H1 (cell line): ENCODE results near the gene RAB33A. TPM values are rescaled to one million over a fixed set of nuclear protein-coding genes. Genes with fewer than 3 reads are reported as not detected.

ENCODE experiments used
- CTCF ChIA-PET: fragments of 300-600 bp; sonication (Branson Sonifier 250); formaldehyde crosslinking; loops from one replicate; lab custom pipeline; 2021; ENCODE audit not compliant: partially characterized antibody; lab: Charles Lee
- POLR2A ChIA-PET: fragments of 300-600 bp; sonication (Branson Sonifier 250); formaldehyde crosslinking; loops from one replicate; lab custom pipeline; 2021; ENCODE audit warnings: inconsistent platforms; ENCODE audit not compliant: partially characterized antibody; lab: Charles Lee
- DNase-seq, 2 experiments: peaks; one replicate each; pipeline versions ENCODE4 v3.0.0 to v3.0.0-alpha.2; 2010 to 2022; ENCODE audit warnings: low spot score in 2 of 2, low read depth in 1 of 2, mixed read lengths in 1 of 2
- FAIRE-seq: peaks from 2 replicates; lab custom pipeline; 2011; peaks lifted over from hg19 to GRCh38; lab: Jason Lieb, UNC
- H2AFZ ChIP-seq: 2 replicates; pipeline ENCODE4 v1.8.1; 2012; ENCODE audit warnings: low read length, inconsistent platforms
- H2AK5ac ChIP-seq: 2 replicates; pipeline ENCODE4 v1.6.1; 2013; ENCODE audit warnings: low read depth, low read length
- H2BK120ac ChIP-seq: replicated peaks from 2 replicates; pipeline ENCODE3; 2013; ENCODE audit warnings: low read depth, low read length, inconsistent platforms
- H2BK12ac ChIP-seq: 2 replicates; pipeline ENCODE4 v1.6.1; 2013; ENCODE audit warnings: low read depth, low read length
- H2BK15ac ChIP-seq: 2 replicates; pipeline ENCODE4 v1.6.1; 2013; ENCODE audit warnings: low read length
- H2BK20ac ChIP-seq: 2 replicates; pipeline ENCODE4 v1.6.1; 2013; ENCODE audit warnings: low read length
- H2BK5ac ChIP-seq: 2 replicates; pipeline ENCODE4 v1.6.1; 2013; ENCODE audit warnings: low read depth, low read length
- H3K14ac ChIP-seq: 2 replicates; pipeline ENCODE4 v1.6.1; 2013; ENCODE audit warnings: inconsistent platforms; ENCODE audit not compliant: insufficient read length
- H3K18ac ChIP-seq: 2 replicates; pipeline ENCODE4 v1.6.1; 2013; ENCODE audit warnings: low read length; ENCODE audit errors: extremely low read depth
- H3K23ac ChIP-seq: 2 replicates; pipeline ENCODE4 v1.6.1; 2013; ENCODE audit warnings: inconsistent platforms; ENCODE audit not compliant: insufficient read length
- H3K23me2 ChIP-seq: 2 replicates; pipeline ENCODE4 v1.6.1; 2013; ENCODE audit warnings: low read depth, low read length
- H3K27ac ChIP-seq: 2 replicates; pipeline ENCODE4 v1.6.1; 2011; ENCODE audit warnings: low read depth, low read length, inconsistent platforms
- H3K27me3 ChIP-seq, 4 experiments: replicated peaks in 1 of 4; 1 replicate in 1 of 4; 2 replicates in 3 of 4; pipeline versions ENCODE4 v1.6.1 to v1.8.1; 2011 to 2013; ENCODE audit warnings: low read length in 3 of 4, mild to moderate bottlenecking in 3 of 4, inconsistent platforms in 2 of 4, mixed read lengths in 2 of 4, moderate library complexity in 1 of 4; ENCODE audit not compliant: control insufficient read depth in 3 of 4, insufficient read depth in 3 of 4; ENCODE audit errors: extremely low read depth in 1 of 4
- H3K36me3 ChIP-seq, 4 experiments: 2 replicates each; pipeline versions ENCODE4 v1.6.1 to v1.8.1; 2011 to 2013; ENCODE audit warnings: mild to moderate bottlenecking in 4 of 4, low read length in 3 of 4, moderate library complexity in 2 of 4, control low read depth in 1 of 4, inconsistent platforms in 1 of 4; ENCODE audit not compliant: insufficient read depth in 4 of 4, control insufficient read depth in 2 of 4
- H3K4ac ChIP-seq: replicated peaks from 2 replicates; pipeline ENCODE3; 2013; ENCODE audit warnings: low read length, low read depth, mixed read lengths, inconsistent platforms; ENCODE audit not compliant: insufficient read length
- H3K4me1 ChIP-seq, 4 experiments: replicated peaks in 1 of 4; 1 replicate in 1 of 4; 2 replicates in 3 of 4; pipeline versions ENCODE4 v1.6.1 to v1.8.1; 2011 to 2013; ENCODE audit warnings: low read length in 3 of 4, inconsistent platforms in 2 of 4, mixed read lengths in 1 of 4; ENCODE audit not compliant: insufficient read depth in 4 of 4, control insufficient read depth in 3 of 4
- H3K4me2 ChIP-seq, 2 experiments: 2 replicates each; pipeline versions ENCODE4 v1.6.1 to v1.8.1; 2011 to 2013; ENCODE audit warnings: low read depth in 2 of 2, low read length in 2 of 2, control low read depth in 1 of 2, inconsistent platforms in 1 of 2, mild to moderate bottlenecking in 1 of 2; ENCODE audit not compliant: insufficient read depth in 1 of 2
- H3K4me3 ChIP-seq, 4 experiments: fragments of 200-600, 300-600 bp in 1 of 4; sonication (generic), shearing (Covaris generic), sonication (Bioruptor Twin) in 1 of 4; 2 replicates each; pipeline versions ENCODE4 v1.5.1 to v1.8.1; 2011 to 2016; ENCODE audit warnings: low read length in 4 of 4, low read depth in 3 of 4, control low read depth in 2 of 4, inconsistent platforms in 2 of 4, mild to moderate bottlenecking in 2 of 4, mixed read lengths in 1 of 4, moderate library complexity in 1 of 4; ENCODE audit not compliant: insufficient read depth in 2 of 4; ENCODE audit errors: extremely low read depth in 1 of 4
- H3K56ac ChIP-seq: replicated peaks from 2 replicates; pipeline ENCODE3; 2013; ENCODE audit warnings: low read depth, mild to moderate bottlenecking, mixed read lengths, low read length, inconsistent platforms; ENCODE audit not compliant: insufficient read length
- H3K79me1 ChIP-seq: 2 replicates; pipeline ENCODE4 v1.6.1; 2013; ENCODE audit warnings: low read depth, low read length, control low read depth
- H3K79me2 ChIP-seq, 2 experiments: 2 replicates each; pipeline versions ENCODE4 v1.6.1 to v1.8.1; 2012 to 2013; ENCODE audit warnings: low read length in 2 of 2, mild to moderate bottlenecking in 2 of 2, inconsistent platforms in 1 of 2; ENCODE audit not compliant: insufficient read depth in 2 of 2, control insufficient read depth in 1 of 2
- H3K9ac ChIP-seq, 4 experiments: replicated peaks in 1 of 4; 1 replicate in 1 of 4; 2 replicates in 3 of 4; pipeline versions ENCODE4 v1.6.1 to v1.8.1; 2011 to 2013; ENCODE audit warnings: low read depth in 3 of 4, low read length in 3 of 4, control low read depth in 2 of 4, mild to moderate bottlenecking in 2 of 4, moderate library complexity in 2 of 4, inconsistent platforms in 1 of 4; ENCODE audit errors: extremely low read depth in 1 of 4
- H3K9me3 ChIP-seq, 2 experiments: 2 replicates each; pipeline versions ENCODE4 v1.6.1 to v1.8.1; 2012 to 2013; ENCODE audit warnings: mild to moderate bottlenecking in 2 of 2, moderate library complexity in 2 of 2, control low read depth in 1 of 2, inconsistent platforms in 1 of 2, low read depth in 1 of 2, low read length in 1 of 2, mixed read lengths in 1 of 2; ENCODE audit not compliant: insufficient read depth in 2 of 2
- H4K20me1 ChIP-seq, 2 experiments: replicated peaks in 1 of 2; 2 replicates each; pipeline versions ENCODE3 to v1.8.1; 2011 to 2013; ENCODE audit warnings: inconsistent platforms in 2 of 2, low read length in 2 of 2, mild to moderate bottlenecking in 1 of 2; ENCODE audit not compliant: insufficient read depth in 2 of 2, control insufficient read depth in 1 of 2
- H4K5ac ChIP-seq: 2 replicates; pipeline ENCODE4 v1.6.1; 2013; ENCODE audit warnings: low read length, low read depth, mixed read lengths, inconsistent platforms; ENCODE audit not compliant: insufficient read length
- H4K8ac ChIP-seq: 2 replicates; pipeline ENCODE4 v1.8.0; 2013; ENCODE audit warnings: mild to moderate bottlenecking, moderate library complexity, low read length, inconsistent platforms; ENCODE audit not compliant: insufficient read depth; ENCODE audit errors: extremely low read depth
- H4K91ac ChIP-seq: replicated peaks from 2 replicates; pipeline ENCODE3; 2013; ENCODE audit warnings: low read length, mixed read lengths, inconsistent platforms; ENCODE audit not compliant: insufficient read length
- SP2 ChIP-seq: IDR thresholded peaks from 2 replicates; pipeline ENCODE4 v1.6.1; 2012; ENCODE audit warnings: mild to moderate bottlenecking, low read length, inconsistent platforms
- WGBS, 2 experiments: shearing (Covaris generic) in 1 of 2; methylation state at CpG; one replicate each; pipeline versions ENCODE4 v1.1.6 to v1.1.7; 2013 to 2015; ENCODE audit warnings: low lambda C conversion rate in 2 of 2, mixed read lengths in 2 of 2, inconsistent platforms in 1 of 2, low coverage in 1 of 2, missing lambda C conversion rate in 1 of 2; ENCODE audit not compliant: insufficient replicate concordance in 2 of 2, insufficient coverage in 1 of 2, insufficient read length in 1 of 2; ENCODE audit errors: extremely low coverage in 1 of 2, missing lambda C conversion rate in 1 of 2; 5-methylcytosine and 5-hydroxymethylcytosine counted together
- polyA plus RNA-seq, 7 experiments: library from polyadenylated mRNA; depleted of rRNA in 3 of 7; stranded (reverse) in 5 of 7; unstranded in 2 of 7; fragments of >200 nt in 5 of 7; fragments of 200-250 nt in 2 of 7; gene quantifications; 1 replicate in 5 of 7; 2 replicates in 1 of 7; 4 replicates in 1 of 7; pipeline versions ENCODE4 v1.2.1 to v1.2.3, GENCODE V29; 2011 to 2013; ENCODE audit warnings: missing spikeins in 2 of 7, mixed read lengths in 2 of 7
- total RNA-seq: library from RNA; stranded (reverse); fragmentation: NEBNext Ultra II Directional; extraction: Animal tissue kit (Norgen Biotek cat#: 25700); gene quantifications from 2 replicates; pipeline ENCODE4 v1.2.1, GENCODE V29; 2021

The RAB33A gene
- total and polyA plus RNA-seq, 2 of the 8 experiments (the other 6 are each of a cell fraction or from before 2014, with no cell fraction given), result 2.8 to 4.6 TPM

GRCh38 chrX:130184168-130184567, 12.4 kb downstream of the RAB33A start:
- Histone ChIP-seq H3K4ac (no peak overlapping the region), H2BK120ac (no peak overlapping the region), H2BK20ac (no peak overlapping the region), H3K23me2 (no peaks in the 10 kb centered on the region), H3K56ac (no peak overlapping the region), H3K4me2 (no peak overlapping the region), H2BK15ac (no peak overlapping the region), H3K79me2 (no peaks in the 10 kb centered on the region), H3K27me3 (no peaks in the 10 kb centered on the region), H4K5ac (no peak overlapping the region), H3K23ac (no peak overlapping the region), H4K8ac (no peak overlapping the region), H3K79me1 (no peaks in the 10 kb centered on the region), H2BK12ac (no peak overlapping the region), H2BK5ac (no peak overlapping the region), H3K4me1 (no peaks in the 10 kb centered on the region), H3K18ac (no peak overlapping the region), H3K27ac (no peak overlapping the region), H3K9ac (no peak overlapping the region), H3K4me3 (no peak overlapping the region), H4K20me1 (no peaks in the 10 kb centered on the region), H2AFZ (no peak overlapping the region), H3K9me3 (no peaks in the 10 kb centered on the region), H2AK5ac (no peak overlapping the region), H3K14ac (no peak overlapping the region), H4K91ac (no peak overlapping the region), H3K36me3 (no peaks in the 10 kb centered on the region)
- 94% methylated on average over 11 of the region's 11 CpGs; no CpG with 5 or more reads in 1 of the 2 experiments for WGBS, 2 experiments
- CTCF ChIA-PET, result no interaction called here
- no peak for FAIRE-seq
- DNase-seq, result no peak
- POLR2A ChIA-PET, result no interaction called here
- no peak for TF ChIP-seq SP2
